HG02870 (cell line): ENCODE data around the gene SNRNP200.
"Not testable (repeated sequence)": the region's sequence is repeated elsewhere in the genome, so short reads cannot be mapped to it uniquely, and the experiment has no call there.

Source experiments
- ATAC-seq: cut with Tn5 transposase; IDR thresholded peaks from one replicate; pipeline ENCODE4 v1.9.1; 2021; ENCODE audit warnings: mild to moderate bottlenecking, moderate library complexity; ENCODE audit not compliant: unreplicated experiment

The SNRNP200 gene

DNA sequence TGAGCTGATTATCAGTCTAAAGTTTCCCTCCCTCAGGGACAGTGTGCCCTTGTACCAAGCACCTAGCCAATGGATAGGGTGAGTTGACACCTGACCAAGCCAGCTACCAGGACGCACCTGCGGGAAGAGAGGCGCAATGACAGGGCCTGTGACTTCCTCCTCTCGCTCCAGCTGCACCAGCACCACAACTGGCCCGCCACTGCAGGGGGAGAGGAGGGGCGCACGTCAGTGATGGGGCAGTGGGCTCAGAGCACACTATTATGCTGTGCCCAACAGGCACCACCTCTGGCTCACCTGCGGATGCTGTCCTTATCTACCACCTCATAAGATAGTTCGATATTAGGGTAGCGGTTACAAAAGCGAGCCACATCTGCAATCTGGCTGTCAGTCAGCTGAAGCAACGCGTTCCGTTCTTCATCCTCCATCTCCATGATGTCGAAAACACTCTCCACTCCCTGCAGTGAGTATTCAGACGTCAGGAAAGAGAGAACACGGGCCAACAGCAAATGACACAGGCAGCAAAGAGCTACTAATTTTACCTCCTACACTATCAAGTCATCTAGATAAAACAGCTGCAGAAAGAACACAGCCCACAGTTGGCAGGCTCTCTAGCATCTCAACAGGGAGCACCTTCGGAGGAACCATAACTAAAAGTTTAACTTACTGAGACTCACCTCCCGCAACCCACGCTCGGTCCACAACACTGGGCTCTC is 28.4 kb downstream of the SNRNP200 start:
- no peak for ATAC-seq

- no peak for ATAC-seq
Observed at GRCh38 chr2:96274355-96275056, 30.8 kb downstream of the SNRNP200 start.

- ATAC-seq = no peak
Observed at GRCh38 chr2:96273763-96274162, 31.6 kb downstream of the SNRNP200 start.

DNA sequence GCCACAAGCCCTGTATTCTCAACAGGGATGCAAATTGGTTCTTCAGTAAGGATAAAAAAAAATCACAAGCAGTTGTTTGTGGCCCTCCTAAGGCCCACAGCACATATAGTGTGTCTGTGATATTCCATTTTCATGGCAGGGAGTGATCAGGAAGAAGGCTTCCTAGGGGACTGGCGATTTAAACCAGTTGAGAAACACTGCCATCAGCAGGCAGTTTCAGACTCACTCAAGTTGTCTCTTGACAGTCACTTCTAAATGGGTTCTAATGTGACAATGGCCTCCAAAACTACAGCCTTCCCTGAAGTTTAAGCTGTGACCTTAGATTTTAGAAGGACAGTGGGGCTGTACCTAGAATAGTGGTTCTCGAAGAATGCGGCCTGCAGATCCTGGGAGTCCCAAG is 33.4 kb downstream of the SNRNP200 start:
- no peak for ATAC-seq

DNA sequence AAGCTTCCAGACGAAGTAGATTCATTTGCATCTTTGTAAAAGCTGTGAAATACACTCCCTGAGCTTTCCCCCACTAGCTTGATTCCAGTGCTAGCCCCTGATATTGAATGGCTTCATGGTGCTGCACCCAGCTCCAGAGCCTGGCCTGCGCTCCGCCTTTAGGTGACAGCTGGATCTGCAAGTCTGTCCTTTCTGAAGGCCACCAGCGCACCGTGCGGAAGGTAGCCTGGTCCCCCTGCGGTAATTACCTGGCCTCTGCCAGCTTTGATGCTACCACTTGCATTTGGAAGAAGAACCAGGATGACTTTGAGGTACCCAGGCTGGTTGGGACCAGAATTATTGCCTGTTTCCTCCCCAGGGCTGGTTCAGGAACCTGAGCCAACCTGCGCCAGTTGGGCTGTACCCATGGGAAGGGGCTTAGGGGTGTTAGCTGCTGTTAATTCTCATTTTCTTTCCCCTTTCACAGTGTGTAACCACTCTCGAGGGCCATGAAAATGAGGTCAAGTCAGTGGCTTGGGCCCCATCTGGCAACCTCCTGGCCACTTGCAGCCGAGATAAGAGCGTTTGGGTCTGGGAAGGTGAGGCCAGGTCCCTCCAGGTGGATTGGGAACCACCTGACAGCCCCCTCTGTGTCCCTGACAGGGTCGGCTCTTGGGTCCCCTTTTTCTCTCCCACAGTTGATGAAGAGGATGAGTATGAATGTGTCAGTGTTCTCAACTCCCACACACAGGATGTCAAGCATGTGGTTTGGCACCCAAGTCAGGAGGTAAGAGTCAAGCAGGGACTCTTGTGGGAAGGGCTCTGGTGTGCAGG is 38.0 kb downstream of the SNRNP200 start:
- ATAC-seq = no peak

- peak; percentile 92 for ATAC-seq
Observed at GRCh38 chr2:96265840-96266679, 39.3 kb downstream of the SNRNP200 start, which contains the start of the genes CIAO1 and TMEM127. Gene CIAO1, plus strand, starts transcription at chr2:96266225. Its CDS starts 126 bp downstream, at chr2:96266351. Gene TMEM127, minus strand, starts transcription at chr2:96265997. Its CDS starts 616 bp downstream, at chr2:96265381.

DNA sequence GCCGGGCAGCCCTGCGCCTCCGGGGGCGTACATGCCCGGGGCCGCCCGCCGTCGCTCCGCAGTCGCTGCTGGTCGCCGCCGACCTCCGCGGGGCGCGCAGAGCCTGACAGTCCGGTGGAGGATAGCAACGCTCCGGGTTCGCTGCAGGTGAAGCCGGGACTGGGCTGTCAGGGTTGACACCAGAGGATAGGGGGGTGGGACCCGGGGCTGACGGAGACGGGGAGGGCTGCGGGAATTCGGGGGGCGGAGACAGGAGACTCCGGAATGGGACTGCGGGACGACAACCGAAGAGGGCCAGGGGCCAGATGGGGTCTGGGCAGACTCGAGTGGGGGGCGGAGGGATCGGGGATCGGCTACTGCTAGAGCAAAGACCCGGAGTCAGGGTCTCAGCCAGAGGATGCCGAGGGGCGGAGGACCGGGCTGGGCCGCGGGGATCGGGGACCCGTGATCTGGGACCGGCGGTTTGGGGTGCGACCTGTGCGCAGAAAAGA is 40.0 kb downstream of the SNRNP200 start:
- ATAC-seq = no peak

DNA sequence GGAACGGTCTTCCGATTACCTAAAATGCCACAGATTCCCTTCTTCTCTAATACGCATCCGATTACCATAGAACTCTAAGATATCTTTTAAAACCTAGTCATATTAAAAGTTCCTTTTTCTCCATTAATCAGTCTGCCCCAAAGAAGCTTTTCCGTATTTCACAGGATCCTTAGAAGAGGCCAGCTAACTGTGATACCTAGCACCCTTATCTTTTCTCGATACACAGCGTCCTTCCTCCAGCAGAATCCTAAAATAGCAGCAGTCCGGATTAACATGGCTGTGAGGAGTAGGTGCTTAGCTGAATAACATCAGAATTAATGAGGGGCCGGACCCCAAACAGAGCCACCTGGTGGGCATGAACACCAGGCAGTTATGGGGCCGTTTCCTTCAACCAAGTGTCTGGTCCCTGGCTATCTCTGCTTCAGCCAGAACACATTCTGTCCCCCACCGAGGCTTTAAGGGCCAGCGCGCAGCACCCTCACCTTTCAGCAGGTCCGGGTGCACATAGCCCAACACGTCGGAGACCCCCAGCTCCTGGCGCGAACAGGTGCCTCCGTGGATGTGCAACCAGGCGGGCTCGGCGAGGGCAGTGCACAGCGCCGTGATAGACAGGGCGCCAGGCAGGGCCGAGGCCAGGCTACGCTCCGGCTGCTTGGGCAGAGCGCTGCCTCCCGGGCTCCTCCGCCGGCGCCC is 40.5 kb downstream of the SNRNP200 start:
- ATAC-seq = no peak

DNA sequence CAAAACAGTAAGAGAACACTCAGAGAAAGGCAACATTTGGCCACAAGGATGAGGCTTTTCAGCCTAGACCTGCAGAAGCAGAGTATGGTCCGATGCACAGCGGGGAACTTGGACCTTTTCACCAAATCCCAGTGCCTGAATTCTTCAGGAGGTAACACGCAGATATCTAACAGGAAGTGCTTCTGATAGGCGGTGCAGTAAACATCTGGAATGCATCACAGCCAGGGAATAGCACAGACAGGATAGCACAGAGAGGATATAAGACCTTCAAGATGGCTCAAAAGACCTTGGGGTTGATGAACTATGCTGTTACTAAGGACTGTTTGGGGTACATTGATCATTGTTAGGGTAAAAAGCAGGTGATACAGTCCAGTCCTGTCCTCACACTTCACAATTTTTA is 41.3 kb downstream of the SNRNP200 start:
- no peak for ATAC-seq

- ATAC-seq = no peak
Observed at GRCh38 chr2:96262306-96262705, 43.0 kb downstream of the SNRNP200 start.

DNA sequence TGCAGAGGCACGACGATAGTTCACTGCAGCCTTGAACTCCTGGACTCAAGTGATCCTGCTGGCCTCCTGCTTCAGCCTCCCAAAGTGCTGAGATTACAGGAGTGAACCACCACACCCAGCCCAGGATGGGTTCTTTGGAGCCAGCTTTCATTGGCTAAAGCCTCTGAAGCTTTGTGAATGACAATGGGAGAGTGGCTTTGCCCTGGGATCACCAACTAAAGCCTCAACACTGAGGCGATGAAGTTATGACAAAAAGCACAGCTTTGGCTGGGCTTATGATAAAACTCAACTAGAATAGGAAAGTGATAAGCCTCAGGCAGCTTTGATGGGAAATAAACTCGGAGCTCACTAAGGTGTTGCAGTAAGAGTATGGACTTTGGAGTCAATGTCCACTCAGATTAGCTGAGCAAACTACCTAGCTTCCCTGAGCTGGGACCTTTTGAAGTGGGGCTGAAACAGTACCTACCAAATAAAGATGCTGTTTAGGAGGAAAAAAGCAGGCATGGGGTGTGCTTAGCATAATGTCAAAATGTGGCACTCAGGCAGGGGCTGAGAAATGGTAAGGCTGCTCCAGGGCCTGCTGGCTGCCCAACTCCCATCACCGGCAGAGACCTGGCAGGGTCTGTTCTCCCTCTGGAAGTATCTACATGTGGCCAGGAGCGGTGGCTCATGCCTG is 43.9 kb downstream of the SNRNP200 start:
- ATAC-seq = no peak

DNA sequence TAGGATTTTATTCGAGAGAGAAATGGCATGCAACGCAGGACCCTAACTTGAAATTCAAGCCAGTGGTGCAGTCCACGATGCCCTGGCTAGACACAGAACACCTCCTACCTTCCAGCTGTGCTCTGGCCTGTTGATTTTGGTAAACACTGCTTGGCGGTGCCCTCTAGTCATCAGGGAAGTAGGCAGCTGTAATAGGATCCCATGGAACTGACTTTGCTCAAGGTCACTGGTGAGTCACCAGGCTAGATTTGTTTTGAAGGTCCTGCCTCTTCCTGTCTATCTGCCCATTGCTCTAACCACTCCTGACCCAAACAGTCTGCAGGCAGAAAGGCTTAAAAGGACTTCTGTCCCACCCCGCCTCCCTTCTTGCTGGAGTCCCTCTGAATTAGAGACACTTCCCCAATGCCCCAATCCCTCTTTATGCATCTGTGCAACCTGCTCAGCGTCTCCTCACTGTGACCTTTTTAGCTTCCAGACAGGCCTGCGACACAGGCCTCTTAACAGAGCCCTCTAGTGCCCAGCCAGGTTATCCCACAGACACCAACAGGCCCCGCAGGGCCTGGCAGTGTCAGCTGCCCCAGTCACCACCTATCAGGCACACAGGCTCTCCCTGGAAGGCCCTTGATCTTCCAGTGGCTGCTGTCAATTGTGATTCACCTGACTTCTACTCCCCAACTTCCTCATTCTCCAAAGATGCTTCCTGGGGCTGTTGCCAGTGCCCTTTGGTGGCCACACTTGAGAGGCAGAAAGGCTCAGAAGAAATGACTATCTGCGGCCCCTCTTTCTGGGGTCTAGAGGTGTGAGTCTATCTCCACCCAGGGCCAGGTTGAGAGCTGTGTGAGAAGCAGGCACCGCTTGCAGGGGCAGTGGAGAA is 44.7 kb downstream of the SNRNP200 start:
- no peak for ATAC-seq

GRCh38 chr2:96259497-96259921 is 45.8 kb downstream of the SNRNP200 start:
- no peak for ATAC-seq

- ATAC-seq = no peak
Observed at GRCh38 chr2:96258166-96259022, 47.0 kb downstream of the SNRNP200 start.

GRCh38 chr2:96257744-96258143 is 47.6 kb downstream of the SNRNP200 start:
- not testable (repeated sequence) for ATAC-seq

- ATAC-seq = no peak
Observed at GRCh38 chr2:96256611-96257113, 48.7 kb downstream of the SNRNP200 start.

- no peak for ATAC-seq
Observed at GRCh38 chr2:96254571-96254970, 50.8 kb downstream of the SNRNP200 start.
